Mammary epithelial cell (primary cell): ENCODE data around the gene IGSF11.

ENCODE experiments used
- CTCF ChIP-seq, 2 donors: IDR thresholded peaks in 1 of 2; conservative IDR thresholded peaks in 1 of 2; 2 replicates each; pipeline ENCODE4 v1.5.1; 2011 to 2012; ENCODE audit warnings: inconsistent platforms in 2 of 2, low read length in 2 of 2, mild to moderate bottlenecking in 2 of 2, control low read depth in 1 of 2, low read depth in 1 of 2; ENCODE audit not compliant: insufficient read depth in 1 of 2; ENCODE audit errors: extremely low read depth in 1 of 2
- EZH2 ChIP-seq: IDR thresholded peaks from 2 replicates; pipeline ENCODE4 v1.6.1; 2012; ENCODE audit warnings: low read length, inconsistent platforms, borderline replicate concordance

- TF ChIP-seq CTCF (conservative IDR thresholded peaks at IDR 0.05 in 1 of 2, IDR thresholded peaks at IDR 0.05 in 1 of 2; ENCODE audit: extremely low read depth in 1 of 2, insufficient read depth in 1 of 2, low read depth in 1 of 2, low read length in 2 of 2) (no peak), EZH2 (no peak)
These were observed 37.5 kb downstream of the IGSF11 start for GRCh38 chr3:118997190-118997589.
